SHP77 treated with DMSO at 0.1 percent for 48 hours (cell line): Measurements from ENCODE around the gene RETREG1.
"Not testable (repeated sequence)": the region's sequence is repeated elsewhere in the genome, so short reads cannot be mapped to it uniquely, and the experiment has no call there.

Source experiments
- DNase-seq: peaks from one replicate; lab custom pipeline; 2025; lab: John Stamatoyannopoulos, UW

The RETREG1 gene

DNA sequence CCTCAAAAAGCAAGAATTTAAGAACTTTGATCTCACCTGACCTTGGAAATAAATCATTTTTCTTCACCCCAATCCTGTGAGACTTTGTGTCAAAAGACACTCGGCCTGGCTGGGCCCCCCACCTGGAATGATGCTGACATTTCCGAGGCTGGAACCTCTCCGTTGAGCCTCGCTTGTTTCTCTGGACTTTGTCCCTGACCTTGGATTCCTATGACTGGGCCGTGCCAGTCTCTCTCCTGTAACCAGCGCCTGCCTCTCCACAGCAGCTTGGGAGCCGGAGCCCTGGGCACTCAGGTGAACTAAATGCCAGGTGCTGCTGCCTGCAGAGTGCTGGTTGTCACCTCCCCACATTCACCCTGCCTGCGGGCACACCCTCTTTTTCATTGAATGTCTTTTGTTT lies 62.7 kb downstream of the RETREG1 start:
- DNase-seq = no peak

- DNase-seq = peak; percentile 71
These were observed 64.0 kb downstream of the RETREG1 start for GRCh38 chr5:16552666-16553343.

DNA sequence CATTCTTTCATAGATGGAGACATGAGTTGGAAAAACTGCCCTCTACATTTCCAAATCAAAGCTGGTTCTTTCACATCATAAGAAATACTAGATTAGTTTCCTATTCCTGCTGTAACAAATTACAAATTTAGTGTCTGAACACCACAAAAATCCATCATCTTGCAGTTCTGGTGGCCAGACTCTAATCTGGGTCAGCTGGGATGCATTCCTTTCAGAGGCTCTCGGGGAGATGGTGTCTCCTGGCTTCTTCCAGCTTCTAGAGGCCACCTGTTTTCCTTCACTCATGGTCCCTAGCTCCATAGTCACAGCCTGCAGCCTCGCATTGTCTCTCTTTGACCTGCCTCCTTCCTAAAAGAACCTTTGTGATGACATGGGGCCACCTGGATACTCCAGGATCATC lies 65.2 kb downstream of the RETREG1 start:
- DNase-seq = no peak

DNA sequence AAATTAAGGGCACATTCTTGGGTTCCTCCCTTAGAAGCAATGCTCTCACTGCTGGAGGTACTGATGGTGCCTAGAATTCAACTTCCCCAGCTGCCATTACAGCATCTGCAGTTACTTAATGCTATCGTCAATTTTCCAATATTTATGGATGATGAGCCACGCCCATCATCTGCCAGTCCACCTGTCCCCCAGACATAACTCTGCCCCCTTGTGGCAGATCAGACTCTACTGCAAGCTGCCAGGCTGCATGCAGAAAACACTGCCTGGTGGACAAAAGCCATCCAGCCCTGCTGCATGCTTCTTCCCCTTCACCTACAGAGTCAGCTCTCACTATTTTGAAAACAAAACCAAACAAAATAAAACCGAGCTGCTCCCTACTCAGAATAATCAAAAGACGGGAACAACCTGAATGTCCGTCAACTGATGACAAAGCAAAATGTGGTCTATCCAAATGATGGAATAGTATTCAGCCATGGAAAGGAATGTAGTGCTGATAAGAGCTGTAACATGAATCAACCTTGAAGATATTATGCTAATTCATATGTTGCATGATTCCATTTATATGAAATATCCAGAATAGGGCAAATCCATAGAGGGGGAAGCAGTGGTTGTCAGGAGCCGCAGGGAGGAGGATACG lies 66.4 kb downstream of the RETREG1 start:
- peak; percentile 88 for DNase-seq

- DNase-seq = no peak
These were observed 67.1 kb downstream of the RETREG1 start for GRCh38 chr5:16549491-16550206.

- DNase-seq = no peak
These were observed 68.0 kb downstream of the RETREG1 start for GRCh38 chr5:16548812-16549211.

DNA sequence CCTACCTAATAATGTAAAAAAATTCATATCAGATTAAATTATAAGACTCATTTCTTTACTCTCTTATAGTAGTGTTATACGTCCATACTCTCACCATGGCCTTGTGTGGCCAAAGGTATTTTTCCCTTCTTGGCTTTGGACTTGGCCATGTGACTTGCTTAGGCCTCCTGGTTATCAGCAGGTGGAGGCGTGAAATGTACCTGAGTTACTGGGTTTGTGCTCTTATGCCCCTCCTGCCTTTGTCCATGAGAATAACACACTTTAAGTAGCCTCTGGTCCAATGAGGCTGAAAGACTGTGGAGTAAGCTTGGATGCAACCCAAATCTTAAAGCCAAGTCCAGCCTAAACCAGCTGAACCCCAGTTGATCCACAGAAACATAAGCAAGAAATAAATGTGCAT lies 68.7 kb downstream of the RETREG1 start:
- DNase-seq = no peak

DNA sequence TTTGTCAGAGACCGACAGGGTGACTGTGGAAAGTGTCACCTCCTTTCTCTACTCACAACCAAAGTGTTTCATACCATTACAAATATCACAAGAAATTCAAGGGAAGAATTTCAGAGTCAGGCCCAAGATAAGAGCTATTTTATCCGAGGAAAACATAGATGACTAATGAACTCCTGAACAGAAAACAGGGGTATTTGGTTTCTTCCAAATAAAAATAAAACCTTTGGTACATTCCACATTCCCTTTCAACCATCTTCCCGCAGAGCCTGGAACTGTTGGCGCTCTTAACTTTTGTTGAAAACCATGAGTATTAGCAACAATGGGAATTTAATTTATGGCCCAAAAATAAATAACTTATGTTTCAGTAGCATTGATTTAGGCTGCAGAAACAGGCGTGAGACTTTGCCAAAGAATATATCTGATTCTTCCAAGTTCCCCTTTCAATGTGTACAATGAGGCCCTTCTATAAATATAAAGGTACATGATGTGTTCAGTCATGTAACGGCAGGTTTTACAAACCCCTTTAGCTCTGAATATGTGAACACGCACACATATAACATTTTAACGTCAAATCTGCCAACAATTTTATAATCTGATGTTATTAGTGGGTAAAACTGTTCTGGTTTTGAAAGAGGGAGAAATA lies 69.5 kb downstream of the RETREG1 start:
- no peak for DNase-seq

- no peak for DNase-seq
These were observed 70.1 kb downstream of the RETREG1 start for GRCh38 chr5:16546732-16547131.

GRCh38 chr5:16544607-16545374 lies 72.0 kb downstream of the RETREG1 start:
- no peak for DNase-seq

GRCh38 chr5:16543206-16543605 lies 73.6 kb downstream of the RETREG1 start:
- not testable (repeated sequence) for DNase-seq

DNA sequence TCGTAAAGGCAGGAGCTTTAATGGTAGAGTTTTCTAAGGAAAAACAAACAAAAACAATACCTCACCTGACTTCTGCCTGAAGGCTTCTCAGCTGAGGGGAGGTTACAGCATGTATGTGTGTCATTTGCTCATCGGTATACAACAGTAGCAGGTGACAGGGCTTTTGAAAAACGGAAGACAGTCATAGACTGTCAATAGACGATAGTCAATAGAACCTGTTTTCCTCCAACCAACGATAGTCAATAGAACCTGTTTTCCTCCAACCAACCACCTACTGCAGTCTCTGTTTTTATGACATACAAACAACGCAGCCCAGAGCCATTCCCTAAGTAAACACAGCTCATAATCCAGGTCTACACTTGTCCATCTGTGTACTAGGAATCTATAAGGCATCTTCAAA lies 74.6 kb downstream of the RETREG1 start:
- peak; percentile 57 for DNase-seq

DNA sequence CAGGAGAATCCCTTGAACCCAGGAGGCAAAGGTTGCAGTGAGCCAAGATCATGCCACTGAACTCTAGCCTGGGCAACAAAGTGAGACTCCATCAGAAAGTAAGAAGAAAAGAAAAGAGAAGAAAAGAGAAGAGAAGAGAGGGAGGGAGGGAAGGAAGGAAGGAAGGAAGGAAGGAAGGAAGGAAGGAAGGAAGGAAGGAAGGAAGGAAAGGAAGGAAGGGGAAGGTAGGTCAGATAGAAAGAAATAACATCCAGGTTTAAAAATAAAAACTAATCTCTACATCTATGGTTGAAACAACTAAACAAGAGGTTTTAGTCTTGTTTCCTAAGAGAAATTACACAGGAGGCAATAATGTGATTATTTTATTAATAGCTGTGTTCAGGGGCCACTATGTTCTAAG lies 75.2 kb downstream of the RETREG1 start:
- DNase-seq = not testable (repeated sequence)

DNA sequence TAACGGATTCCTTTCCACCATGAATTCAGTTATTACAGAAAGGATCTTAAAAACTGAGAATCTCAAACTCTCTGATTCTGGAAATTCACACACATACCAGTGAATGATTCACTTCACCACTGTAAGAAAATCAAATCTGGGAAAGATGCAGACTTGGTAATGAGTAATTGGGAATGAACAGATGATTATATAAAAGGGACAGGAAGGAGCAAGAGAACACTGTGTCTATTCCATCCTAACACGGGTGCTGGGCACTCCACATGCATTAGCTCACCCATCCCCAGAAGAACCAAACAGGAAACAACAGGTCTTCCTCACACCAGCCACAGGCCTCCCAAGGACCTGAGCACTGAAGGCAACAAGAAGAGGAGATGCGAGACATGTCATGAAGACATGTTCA lies 76.4 kb downstream of the RETREG1 start:
- no peak for DNase-seq

- DNase-seq = no peak
These were observed 77.6 kb downstream of the RETREG1 start for GRCh38 chr5:16539169-16539666.

GRCh38 chr5:16538006-16538405 lies 78.8 kb downstream of the RETREG1 start:
- DNase-seq = no peak

DNA sequence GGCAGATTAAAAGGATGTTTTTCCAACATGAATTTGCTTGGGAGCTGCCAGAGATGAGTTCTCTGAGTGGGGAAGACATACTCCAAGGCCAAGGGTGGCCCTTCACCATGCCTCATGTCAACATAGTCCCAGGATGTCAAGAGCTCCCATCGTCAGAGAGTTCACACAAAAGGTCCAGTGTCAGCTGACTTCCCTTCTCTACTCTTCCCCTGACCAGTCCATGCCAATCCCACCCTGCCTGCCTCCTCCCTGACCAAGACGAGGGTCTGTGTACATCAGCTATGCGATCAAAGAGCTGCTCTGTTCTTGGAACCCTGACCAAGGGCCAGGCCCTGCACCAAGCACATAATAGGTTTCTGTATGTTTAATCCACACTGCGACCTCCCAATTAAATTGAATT lies 80.0 kb downstream of the RETREG1 start:
- no peak for DNase-seq

DNA sequence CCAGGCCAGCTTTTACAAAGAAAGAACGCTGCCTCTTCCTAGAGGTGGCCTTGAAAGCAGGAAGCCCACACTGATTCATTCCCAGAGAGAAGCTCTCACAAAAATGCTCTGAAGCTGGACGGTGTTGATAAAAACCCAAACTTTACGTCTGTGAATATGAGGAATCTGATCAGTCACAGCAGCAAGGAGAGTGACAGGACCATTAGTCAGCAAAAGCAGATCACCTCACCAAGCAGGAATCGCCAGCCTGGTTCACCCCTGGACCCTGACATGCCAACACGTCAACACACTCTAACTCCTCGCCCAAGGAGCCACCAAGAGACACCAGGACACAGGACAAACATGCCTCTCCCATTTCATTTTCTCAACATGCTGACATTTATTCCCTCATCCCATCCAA lies 80.6 kb downstream of the RETREG1 start:
- no peak for DNase-seq

DNA sequence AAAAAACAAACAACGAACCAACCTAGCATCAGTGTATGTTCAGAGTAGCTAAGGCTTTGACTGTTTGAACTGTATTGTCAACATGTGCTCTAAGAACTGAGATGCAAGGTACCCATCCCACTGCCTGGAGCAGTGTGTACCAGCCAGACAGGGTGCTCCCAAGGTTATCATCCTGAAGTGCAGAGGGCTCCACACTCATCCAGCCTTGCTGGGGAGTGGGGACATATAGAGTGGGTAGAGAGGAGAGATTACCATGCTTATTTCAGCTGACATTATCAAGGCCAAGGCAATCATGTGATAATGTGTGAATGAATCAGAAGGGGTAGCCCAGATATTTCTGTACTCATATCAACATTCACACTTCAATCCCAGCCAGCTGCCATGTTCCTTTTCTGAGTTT lies 82.5 kb downstream of the RETREG1 start:
- no peak for DNase-seq

- DNase-seq = no peak
These were observed 85.6 kb downstream of the RETREG1 start for GRCh38 chr5:16531063-16531648.

- no peak for DNase-seq
These were observed 87.5 kb downstream of the RETREG1 start for GRCh38 chr5:16529306-16529705.
